ENCODE results near the gene ZP1. TPM values are rescaled to one million over a fixed set of nuclear protein-coding genes. Genes with fewer than 3 reads are reported as not detected.
A peak's percentile ranks its signal among the peaks of the same experiment; 100 is the strongest.
"Not testable (repeated sequence)": the region's sequence is repeated elsewhere in the genome, so short reads cannot be mapped to it uniquely, and the experiment has no call there.

The ZP1 gene, protein sequence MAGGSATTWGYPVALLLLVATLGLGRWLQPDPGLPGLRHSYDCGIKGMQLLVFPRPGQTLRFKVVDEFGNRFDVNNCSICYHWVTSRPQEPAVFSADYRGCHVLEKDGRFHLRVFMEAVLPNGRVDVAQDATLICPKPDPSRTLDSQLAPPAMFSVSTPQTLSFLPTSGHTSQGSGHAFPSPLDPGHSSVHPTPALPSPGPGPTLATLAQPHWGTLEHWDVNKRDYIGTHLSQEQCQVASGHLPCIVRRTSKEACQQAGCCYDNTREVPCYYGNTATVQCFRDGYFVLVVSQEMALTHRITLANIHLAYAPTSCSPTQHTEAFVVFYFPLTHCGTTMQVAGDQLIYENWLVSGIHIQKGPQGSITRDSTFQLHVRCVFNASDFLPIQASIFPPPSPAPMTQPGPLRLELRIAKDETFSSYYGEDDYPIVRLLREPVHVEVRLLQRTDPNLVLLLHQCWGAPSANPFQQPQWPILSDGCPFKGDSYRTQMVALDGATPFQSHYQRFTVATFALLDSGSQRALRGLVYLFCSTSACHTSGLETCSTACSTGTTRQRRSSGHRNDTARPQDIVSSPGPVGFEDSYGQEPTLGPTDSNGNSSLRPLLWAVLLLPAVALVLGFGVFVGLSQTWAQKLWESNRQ
- not detected in 2 replicates for total RNA-seq (2014; rRNA removed; shearing (Covaris generic))

GRCh38 chr11:60866911-60867870 is at the start of gene ZP1:
Gene ZP1, plus strand, starts transcription at chr11:60867542. Its CDS starts 20 bp downstream, at chr11:60867562.
- no peak for DNase-seq (ENCODE audit: low spot score)
- in situ Hi-C loops (cut with HindIII; ENCODE audit: low sequenced_read_pairs): no loop called here

DNA sequence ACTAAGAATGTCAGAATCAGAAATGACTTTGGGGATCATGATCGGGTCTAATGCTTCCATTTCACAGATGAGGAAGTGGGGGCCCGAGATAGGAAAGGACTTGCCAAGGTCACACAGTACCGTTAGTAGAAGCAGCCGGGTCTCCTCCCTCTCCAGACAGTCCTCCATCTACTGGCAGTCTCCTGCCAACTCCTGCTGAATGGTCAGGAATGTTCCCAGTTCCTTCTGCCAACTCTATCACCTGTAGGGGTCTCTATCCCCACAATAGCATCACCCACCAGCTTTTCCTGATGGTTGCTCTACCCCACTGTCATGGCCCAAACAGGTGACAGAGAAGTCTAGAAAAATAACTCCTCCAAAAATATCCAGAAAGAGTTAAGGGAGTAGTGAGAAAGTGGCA is 49.3 kb upstream of the ZP1 start:
- no peak for DNase-seq (ENCODE audit: low spot score)
- in situ Hi-C loops (cut with HindIII; ENCODE audit: low sequenced_read_pairs): no loop called here

- in situ Hi-C loops (cut with HindIII; ENCODE audit: low sequenced_read_pairs): no loop called here
- DNase-seq (ENCODE audit: low spot score): no peak
Measured at GRCh38 chr11:60821827-60822599, 45.3 kb upstream of the ZP1 start.

DNA sequence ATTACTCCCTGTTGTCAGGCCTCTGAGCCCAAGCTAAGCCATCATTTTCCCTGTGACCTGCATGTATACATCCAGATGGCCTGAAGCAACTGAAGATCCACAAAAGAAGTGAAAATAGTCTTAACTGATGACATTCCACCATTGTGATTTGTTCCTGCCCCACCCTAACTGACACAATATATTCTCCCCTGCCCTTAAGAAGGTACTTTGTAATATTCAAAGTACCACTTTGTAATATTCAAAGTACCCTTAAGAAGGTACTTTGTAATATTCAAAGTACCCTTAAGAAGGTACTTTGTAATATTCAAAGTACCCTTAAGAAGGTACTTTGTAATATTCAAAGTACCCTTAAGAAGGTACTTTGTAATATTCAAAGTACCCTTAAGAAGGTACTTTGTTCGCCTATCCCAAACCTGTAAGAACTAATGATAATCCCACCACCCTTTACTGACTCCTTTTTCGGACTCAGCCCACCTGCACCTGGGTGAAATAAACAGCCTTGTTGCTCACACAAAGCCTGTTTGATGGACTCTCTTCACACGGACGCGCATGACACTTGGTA is 43.5 kb upstream of the ZP1 start:
- DNase-seq (ENCODE audit: low spot score); in situ Hi-C loops (cut with HindIII; ENCODE audit: low sequenced_read_pairs): not testable (repeated sequence)

DNA sequence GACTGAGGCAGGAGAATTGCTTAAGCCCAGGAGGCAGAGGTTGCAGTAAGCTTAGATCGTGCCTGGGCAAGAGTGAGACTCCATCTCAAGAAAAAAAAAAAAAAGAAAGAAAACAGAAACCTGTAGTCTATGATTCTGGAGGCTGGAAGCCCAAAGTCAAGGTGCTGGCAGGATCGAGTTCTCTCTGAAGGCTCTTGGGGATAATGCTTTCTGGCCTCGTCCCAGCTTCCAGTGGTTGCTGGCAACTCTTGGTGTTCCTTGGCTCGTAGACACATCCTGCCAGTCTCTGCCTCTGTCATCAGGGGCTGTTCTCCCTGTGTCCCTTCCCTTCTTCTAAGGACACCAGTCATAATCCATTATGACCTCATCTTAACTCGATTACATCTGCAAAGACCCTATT is 42.2 kb upstream of the ZP1 start:
- in situ Hi-C loops (cut with HindIII; ENCODE audit: low sequenced_read_pairs): no loop called here

GRCh38 chr11:60825790-60826189 is 41.6 kb upstream of the ZP1 start:
- DNase-seq (ENCODE audit: low spot score): no peak
- in situ Hi-C loops (cut with HindIII; ENCODE audit: low sequenced_read_pairs): no loop called here

More for the DNA sequence above, 42.2 kb upstream of the ZP1 start:
- no peak for DNase-seq (ENCODE audit: low spot score)

- DNase-seq (ENCODE audit: low spot score): no peak
- in situ Hi-C loops (cut with HindIII; ENCODE audit: low sequenced_read_pairs): no loop called here
Measured at GRCh38 chr11:60830478-60831142, 36.7 kb upstream of the ZP1 start.

DNA sequence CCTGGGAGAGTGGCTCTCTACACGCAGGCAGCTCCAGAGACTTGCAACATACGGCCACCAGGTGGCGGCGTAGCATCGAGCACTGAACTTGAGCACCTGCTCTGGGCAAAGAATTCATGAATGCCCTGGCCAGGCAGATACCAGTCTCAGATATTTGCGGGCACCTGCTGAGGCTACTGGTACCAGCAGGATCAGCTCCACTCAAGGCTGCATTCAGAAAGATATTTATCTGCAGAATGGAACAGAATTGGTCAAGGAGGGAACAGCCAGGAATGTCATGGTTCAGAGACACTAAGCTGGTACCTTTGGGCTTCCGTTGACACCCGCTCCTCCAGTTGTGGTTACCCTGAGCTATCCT is 36.2 kb upstream of the ZP1 start:
- in situ Hi-C loops (cut with HindIII; ENCODE audit: low sequenced_read_pairs): no loop called here
- peak; percentile 92 for DNase-seq (ENCODE audit: low spot score)

DNA sequence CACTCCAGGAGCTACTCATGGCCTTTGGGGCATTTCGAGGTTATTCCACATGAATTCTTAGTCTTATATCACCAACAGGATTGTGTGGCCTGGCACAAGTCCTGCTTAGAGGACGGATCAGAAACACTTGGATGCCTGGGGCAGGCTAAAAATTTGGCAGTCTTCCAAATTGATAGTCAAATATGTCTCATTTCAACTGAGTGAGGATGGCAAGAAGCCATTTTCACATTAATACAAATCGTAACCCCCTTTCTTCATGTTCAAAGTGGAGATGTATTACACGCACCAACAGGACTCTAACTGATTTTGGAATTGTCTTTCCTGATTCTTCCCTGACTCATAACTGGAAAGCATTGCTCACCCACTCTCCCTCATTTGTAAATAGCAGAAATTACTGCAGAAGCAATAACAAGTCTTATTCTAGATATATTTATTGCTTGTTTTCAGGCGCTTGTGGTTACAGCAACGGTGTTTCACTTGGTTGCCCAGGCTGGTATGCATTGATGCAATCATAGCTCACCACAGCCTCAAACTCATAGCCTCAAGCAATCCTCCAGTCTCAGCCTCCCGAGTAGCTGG is 35.8 kb upstream of the ZP1 start:
- no peak for DNase-seq (ENCODE audit: low spot score)

GRCh38 chr11:60834742-60835533 is 32.4 kb upstream of the ZP1 start:
- DNase-seq (ENCODE audit: low spot score): no peak
- in situ Hi-C loops (cut with HindIII; ENCODE audit: low sequenced_read_pairs): no loop called here

More for the DNA sequence above, 35.8 kb upstream of the ZP1 start:
- in situ Hi-C loops (cut with HindIII; ENCODE audit: low sequenced_read_pairs): no loop called here

DNA sequence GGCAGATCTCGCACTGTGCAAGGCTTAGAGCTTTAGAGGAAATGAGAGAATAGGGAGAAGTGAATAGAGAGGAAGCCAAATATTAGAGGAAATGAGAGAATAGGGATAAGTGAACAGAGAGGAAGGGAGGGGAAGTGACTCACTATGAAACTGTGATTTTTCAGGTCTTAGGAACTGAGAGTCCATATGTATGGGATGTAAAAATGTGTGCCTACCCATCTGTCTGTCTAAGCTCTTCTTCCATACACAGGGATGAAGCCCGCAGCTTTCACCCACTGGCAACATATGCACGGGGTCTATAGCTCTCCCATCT is 31.9 kb upstream of the ZP1 start:
- no peak for DNase-seq (ENCODE audit: low spot score)
- in situ Hi-C loops (cut with HindIII; ENCODE audit: low sequenced_read_pairs): no loop called here

- in situ Hi-C loops (cut with HindIII; ENCODE audit: low sequenced_read_pairs): no loop called here
- DNase-seq (ENCODE audit: low spot score): no peak
Measured at GRCh38 chr11:60836866-60837515, 30.4 kb upstream of the ZP1 start.

DNA sequence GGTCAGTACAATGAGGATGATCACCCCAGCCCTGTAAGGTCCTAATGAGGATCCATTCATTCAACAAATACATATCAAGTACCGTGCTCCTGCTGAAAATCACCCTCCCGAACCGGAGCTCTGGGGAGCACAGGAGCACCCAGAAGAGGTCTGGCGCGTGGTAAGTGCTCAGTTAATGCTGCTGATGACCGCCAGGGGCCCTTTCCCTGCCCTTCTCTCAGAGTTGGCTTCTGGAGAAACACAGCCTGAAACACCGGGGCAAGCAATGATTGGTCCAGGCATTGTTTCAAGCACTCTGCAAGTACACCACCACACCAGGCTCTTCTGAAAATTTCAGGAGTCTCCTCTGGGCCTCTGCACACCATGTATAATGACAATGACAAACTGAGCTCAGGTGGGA is 29.2 kb upstream of the ZP1 start:
- DNase-seq (ENCODE audit: low spot score): no peak
- in situ Hi-C loops (cut with HindIII; ENCODE audit: low sequenced_read_pairs): no loop called here

GRCh38 chr11:60840470-60841430 is 26.6 kb upstream of the ZP1 start:
- peak; percentile 14 for DNase-seq (ENCODE audit: low spot score)
- in situ Hi-C loops (cut with HindIII; ENCODE audit: low sequenced_read_pairs): no loop called here

DNA sequence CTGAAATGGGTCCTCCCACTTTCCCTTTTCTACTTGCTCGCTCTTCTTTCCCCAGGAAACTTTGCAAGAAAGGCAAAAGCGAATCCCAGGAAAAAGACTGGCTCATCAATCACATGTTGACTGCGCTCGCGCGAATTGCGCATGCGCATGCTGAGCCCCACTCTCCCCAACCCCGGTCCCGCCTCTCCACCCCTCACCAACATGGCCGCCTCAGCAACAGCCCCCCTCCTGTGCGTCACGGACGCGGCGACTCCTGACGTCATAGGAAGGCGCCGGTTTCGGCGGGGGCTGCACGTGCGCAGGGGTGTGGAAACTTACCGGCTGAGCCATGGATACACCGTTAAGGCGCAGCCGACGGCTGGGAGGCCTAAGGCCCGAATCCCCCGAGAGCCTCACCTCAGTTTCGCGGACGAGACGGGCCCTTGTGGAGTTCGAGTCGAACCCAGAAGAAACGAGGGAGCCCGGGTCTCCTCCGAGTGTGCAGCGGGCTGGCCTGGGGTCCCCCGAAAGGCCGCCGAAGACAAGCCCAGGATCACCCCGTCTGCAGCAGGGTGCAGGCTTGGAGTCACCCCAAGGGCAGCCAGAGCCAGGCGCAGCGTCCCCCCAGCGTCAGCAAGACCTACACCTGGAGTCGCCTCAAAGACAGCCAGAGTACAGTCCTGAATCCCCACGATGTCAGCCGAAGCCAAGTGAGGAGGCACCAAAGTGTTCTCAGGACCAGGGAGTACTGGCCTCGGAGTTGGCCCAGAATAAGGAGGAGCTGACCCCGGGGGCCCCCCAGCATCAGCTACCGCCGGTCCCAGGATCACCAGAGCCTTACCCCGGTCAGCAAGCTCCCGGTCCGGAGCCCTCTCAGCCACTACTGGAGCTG is 25.3 kb upstream of the ZP1 start, which contains the start of gene CCDC86:
TSS of gene CCDC86 (plus strand) at position 317 of the 871 bp plus-strand sequence. CDS start at position 329, 12 bp downstream.
- in situ Hi-C loops (cut with HindIII; ENCODE audit: low sequenced_read_pairs): no loop called here

More for the DNA sequence above, 25.3 kb upstream of the ZP1 start, which contains the start of gene CCDC86:
- peak; percentile 96 for DNase-seq (ENCODE audit: low spot score)
